Kidney epithelial cell (primary cell): Measurements from ENCODE around the gene NPR3. TPM values are rescaled to one million over a fixed set of nuclear protein-coding genes. Genes with fewer than 3 reads are reported as not detected.

Source experiments
- DNase-seq: peaks from one replicate; pipeline ENCODE4 v3.0.0-alpha.2; 2010; ENCODE audit warnings: low read depth
- H3K27me3 ChIP-seq: 2 replicates; pipeline ENCODE4 v1.6.0; 2011; ENCODE audit warnings: low read length; ENCODE audit not compliant: control insufficient read depth, insufficient read depth
- H3K36me3 ChIP-seq: 2 replicates; pipeline ENCODE4 v1.5.1; 2011; ENCODE audit warnings: low read length; ENCODE audit not compliant: control insufficient read depth, insufficient read depth
- H3K4me3 ChIP-seq: 2 replicates; pipeline ENCODE4 v1.5.1; 2011; ENCODE audit warnings: low read depth, mild to moderate bottlenecking, control low read depth, low read length
- CTCF ChIP-seq: IDR thresholded peaks from 2 replicates; pipeline ENCODE4 v1.5.1; 2011; ENCODE audit warnings: mild to moderate bottlenecking, moderate library complexity, low read length, control low read depth, inconsistent platforms; ENCODE audit not compliant: insufficient read depth, poor library complexity, severe bottlenecking
- total RNA-seq: library from RNA; depleted of rRNA; stranded (reverse); fragments of >200 nt; gene quantifications from 2 replicates; pipeline ENCODE4 v1.2.3, GENCODE V29; 2015

Gene NPR3
- total RNA-seq, 1 donor from 2014 or later: 0.13 TPM

- no peak for DNase-seq
- Histone ChIP-seq H3K4me3 (no peak overlapping the region), H3K36me3 (no peaks in the 10 kb centered on the region), H3K27me3 (no peaks in the 10 kb centered on the region)
- no peak for TF ChIP-seq CTCF
Observed at GRCh38 chr5:32837211-32837610, 126.1 kb downstream of the NPR3 start.

GRCh38 chr5:32839106-32839505 lies 128.0 kb downstream of the NPR3 start:
- no peaks in the 10 kb centered on the region for H3K36me3 ChIP-seq

GRCh38 chr5:32840606-32841005 lies 129.5 kb downstream of the NPR3 start:
- Histone ChIP-seq H3K27me3 (no peaks in the 10 kb centered on the region), H3K36me3 (no peaks in the 10 kb centered on the region), H3K4me3 (no peak overlapping the region)
- no peak for DNase-seq
- TF ChIP-seq CTCF: no peak

More at GRCh38 chr5:32839106-32839505, 128.0 kb downstream of the NPR3 start:
- H3K4me3 ChIP-seq: no peak overlapping the region
- DNase-seq: no peak
- TF ChIP-seq CTCF: no peak
- H3K27me3 ChIP-seq: no peaks in the 10 kb centered on the region

Other genes with a start within 250 kb of the NPR3 start
- 183 and 199 TPM in 2 replicates for gene SUB1, start 125.8 kb upstream of the NPR3 start, total RNA-seq